Epithelial cell of proximal tubule (primary cell): ENCODE measurements around the gene SAXO1. TPM values are rescaled to one million over a fixed set of nuclear protein-coding genes. Genes with fewer than 3 reads are reported as not detected.

Experiments used
- DNase-seq: peaks from one replicate; pipeline ENCODE4 v3.0.0-alpha.2; 2011; ENCODE audit warnings: low read depth
- H3K4me3 ChIP-seq: 2 replicates; pipeline ENCODE4 v1.5.1; 2011; ENCODE audit warnings: low read depth, mild to moderate bottlenecking, low read length
- CTCF ChIP-seq: conservative IDR thresholded peaks from 2 replicates; pipeline ENCODE4 v1.5.1; 2012; ENCODE audit warnings: low read depth, mild to moderate bottlenecking, low read length
- total RNA-seq: library from RNA; depleted of rRNA; stranded (reverse); fragments of >200 nt; gene quantifications from 2 replicates; pipeline ENCODE4 v1.2.3, GENCODE V29; 2015

Gene SAXO1
- total RNA-seq, 1 donor from 2014 or later: not detected

GRCh38 chr9:18877984-18878383 lies 155.0 kb downstream of the SAXO1 start:
- no peak for DNase-seq
- no peak overlapping the region for H3K4me3 ChIP-seq
- no peak for TF ChIP-seq CTCF

Other genes with a start within 250 kb of the SAXO1 start
- 36.0 and 51.9 TPM in 2 replicates for gene RRAGA, start 16.2 kb upstream of the SAXO1 start, total RNA-seq
- 27.2 and 28.5 TPM in 2 replicates for gene HAUS6, start 69.7 kb upstream of the SAXO1 start, total RNA-seq
- gene PLIN2, start 94.3 kb upstream of the SAXO1 start, total RNA-seq: 72.1 and 105 TPM in 2 replicates
- gene DENND4C, start 197.5 kb upstream of the SAXO1 start, total RNA-seq: 31.4 and 32.4 TPM in 2 replicates